Activated gamma-delta T cell treated with anti-CD3 and anti-CD28 coated beads, Interleukin-2, amount 50 U/mL, for 16 hours (primary cell): ENCODE results near the gene MAP1S.

Experiments
- DNase-seq: peaks from one replicate; pipeline ENCODE4 v3.0.0-alpha.2; 2020; ENCODE audit warnings: low read depth

MAP1S gene

DNA sequence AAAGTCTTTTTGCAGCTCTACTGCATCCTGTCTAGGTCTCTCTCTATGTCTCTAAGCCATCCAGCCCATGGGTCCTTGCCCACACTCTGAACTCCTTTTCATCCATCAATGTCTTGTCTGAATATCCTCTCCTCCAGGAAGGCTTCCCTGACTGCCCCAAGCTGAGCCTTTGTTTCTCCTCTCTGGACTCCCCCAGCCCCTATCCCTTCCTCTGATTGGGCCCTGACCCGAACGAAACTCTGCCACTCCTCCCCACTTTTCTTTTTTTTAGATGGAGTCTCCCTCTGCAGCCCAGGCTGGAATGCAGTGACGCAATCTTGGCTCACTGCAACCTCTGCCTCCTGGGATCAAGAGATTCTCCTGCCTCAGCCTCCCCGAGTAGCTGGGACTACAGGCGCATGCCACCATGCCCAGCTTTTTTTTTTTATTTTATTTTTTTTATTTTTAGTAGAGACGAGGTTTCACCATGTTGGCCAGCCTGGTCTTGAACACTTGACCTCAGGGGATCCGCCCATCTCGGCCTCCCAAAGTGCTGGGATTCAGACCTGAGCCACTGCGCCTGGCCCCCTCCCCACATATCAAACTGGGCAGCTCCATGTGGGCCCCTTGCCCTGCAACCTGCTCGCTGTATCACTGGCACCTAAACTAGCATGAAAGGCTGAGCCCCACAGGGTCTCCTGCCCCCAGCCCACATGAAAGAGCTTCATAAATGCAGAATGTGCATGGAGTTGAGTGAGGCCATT lies 30.3 kb upstream of the MAP1S start:
- DNase-seq = no peak

DNA sequence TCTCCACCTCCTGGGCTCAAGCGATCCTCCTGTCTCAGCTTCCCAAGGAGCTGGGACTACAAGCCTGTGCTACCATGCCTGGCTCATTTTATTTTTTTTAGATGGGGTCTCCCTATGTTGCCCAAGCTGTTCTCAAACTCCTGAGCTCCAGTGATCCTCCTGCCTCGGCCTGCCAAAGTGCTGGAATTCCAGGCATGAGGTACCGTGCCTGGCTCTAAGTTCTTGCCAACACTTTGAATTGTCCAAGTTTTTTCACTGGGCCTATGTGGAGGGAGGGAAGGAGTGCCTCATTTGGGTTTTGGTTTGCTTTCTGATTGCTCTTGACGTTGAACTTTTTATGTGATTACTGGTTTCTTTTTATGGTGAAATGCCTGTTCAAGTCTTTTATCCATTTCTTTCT lies 26.7 kb upstream of the MAP1S start:
- no peak for DNase-seq

DNA sequence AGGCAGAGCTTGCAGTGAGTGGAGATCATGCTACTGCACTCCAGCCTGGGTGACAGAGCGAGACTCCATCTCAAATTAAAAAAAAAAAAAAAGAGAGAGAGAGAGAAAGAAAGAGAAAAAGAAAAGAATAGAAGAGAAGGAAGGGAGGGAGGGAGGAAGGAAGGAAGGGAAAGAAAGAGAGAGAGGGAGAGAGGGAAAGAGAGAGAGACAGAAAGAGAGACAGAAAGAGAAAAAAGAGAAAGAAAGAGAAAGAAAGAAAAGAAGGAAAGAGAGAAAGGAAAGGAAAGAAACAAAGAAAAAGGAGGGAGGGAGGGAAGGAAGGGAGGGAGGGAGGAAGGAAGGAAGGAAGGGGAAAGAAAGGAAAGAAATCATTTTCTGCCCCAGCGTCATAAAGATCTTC lies 24.1 kb upstream of the MAP1S start:
- DNase-seq = no peak

DNA sequence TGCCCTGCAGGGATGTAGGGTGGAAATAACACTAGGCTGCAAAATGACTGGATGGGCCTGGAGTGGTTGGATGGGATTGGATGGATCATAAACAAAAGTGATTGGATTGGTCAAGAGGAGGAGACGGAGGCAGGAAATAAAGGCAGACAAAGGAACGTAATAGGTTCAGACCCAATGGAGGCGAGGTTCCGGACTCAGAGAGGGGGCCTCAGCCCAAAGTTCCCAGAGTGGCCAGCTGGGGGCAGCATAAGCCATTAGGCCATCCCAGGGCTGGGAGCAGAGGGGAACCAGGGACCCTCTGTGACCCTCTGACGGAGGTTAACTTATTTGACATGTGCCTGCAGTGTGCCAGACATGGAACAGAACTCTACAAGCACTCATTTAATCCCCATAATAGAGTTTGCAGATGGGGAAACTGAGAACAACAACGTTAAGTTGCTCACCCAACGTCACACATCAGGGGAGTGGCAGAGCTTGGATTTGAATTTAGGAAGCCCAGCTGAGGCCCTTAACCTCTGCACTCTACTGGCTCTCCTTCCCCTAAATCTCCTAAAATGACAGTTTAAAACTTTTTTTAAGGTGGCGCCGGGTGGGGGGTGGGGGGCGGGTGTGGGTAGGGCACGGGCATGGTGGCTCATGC lies 15.3 kb upstream of the MAP1S start:
- peak; percentile 65 for DNase-seq

DNA sequence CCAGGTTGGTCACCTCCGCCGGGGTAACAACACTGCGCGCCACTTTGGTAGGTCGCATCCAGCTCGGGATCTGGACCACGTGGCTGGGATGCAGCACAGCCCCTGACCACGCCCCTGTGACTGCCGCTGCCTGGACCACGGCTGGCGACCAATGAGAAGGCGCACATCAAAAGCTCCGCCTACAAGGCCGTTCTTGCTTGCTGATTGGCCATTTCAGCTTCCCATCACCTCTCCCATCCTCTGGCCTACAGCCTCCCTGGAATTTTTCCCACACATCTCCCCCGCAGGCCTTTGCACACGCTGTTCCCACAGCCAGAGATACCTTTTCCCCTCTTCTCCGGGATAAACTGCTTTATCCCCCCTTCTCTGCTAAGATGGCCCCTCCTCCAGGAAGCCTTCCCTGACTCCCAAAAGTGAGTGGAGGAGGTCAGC lies 12.5 kb upstream of the MAP1S start:
- DNase-seq = no peak

DNA sequence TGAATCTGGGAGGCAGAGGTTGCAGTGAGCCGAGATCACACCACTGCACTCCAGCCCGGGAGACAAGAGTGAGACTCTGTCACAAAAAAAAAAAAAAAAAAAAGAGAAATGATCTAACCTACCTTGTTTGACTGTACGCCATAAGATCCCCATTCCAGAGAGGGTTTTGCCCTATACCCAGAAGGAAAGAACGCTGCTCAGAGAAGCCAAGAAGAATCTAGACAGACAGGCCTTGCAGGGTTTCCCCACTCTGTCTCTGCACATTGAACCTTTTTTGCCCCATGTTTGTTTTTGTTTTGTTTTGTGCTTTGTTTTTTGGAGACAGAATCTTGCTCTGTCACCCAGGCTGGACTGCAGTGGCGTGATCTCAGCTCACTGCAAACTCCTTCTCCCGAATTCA lies 7.4 kb upstream of the MAP1S start:
- DNase-seq = no peak

GRCh38 chr19:17716309-17716929 lies 2.9 kb upstream of the MAP1S start:
- no peak for DNase-seq

GRCh38 chr19:17718550-17718946 lies 732 bp upstream of the MAP1S start:
- no peak for DNase-seq

DNA sequence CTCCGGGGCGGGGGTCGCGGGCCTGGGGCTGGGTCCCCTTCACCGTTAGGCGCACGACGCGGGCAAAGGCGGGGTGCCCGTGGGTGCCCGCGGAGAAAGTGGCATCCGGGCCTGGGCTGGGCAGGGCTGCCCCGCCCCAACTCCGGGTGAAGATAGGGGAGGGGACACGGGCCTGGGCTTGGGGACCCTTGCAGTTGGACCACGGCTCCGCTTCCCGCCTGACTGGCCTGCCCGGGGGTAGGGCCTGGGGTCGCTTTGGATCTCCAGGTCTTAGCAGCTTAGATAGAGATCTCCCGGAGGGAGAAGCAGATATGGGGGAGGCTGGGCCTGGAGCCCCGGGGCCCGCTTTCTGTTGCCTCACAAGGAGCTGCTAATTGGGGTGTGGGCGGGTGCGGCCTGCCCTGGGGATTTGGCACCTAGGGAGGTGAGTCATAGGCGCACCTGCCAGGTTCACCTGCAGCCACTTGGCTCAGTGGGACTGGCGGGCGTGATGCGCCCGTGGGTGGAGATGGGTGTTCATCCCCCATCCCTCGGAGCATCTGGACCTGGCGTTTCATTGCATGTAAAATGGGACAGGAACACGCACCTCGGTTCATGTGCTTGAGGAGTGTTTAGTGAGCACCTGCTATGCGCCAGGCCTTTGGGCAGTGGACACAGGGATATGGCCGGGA lies 585 bp downstream of the MAP1S start:
- DNase-seq = no peak

GRCh38 chr19:17720440-17720839 lies 1.2 kb downstream of the MAP1S start:
- DNase-seq = no peak

DNA sequence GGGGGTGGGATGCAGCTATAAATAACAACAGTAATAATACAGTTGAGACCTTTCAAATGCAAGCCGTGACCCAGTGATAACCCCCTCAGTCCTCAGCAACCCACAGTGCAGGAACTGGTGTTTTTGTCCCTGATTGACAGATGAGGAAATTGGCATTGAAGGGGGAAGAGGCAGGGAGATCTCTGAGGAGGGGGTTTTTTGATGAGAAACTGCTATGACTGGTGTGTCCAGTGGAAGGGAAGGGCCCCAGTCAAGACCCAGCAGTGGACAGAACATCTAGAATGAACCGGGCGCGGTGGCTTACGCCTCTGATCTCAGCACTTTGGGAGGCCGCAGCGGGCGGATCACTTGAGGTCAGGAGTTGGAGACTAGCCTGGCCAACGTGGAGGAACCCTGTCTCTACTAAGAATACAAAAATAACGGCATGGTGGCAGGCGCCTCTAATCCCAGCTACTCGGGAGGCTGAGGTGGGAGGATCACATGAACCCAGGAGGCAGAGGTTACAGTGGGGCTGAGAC lies 1.9 kb downstream of the MAP1S start:
- no peak for DNase-seq

- DNase-seq = no peak
These were observed 2.5 kb downstream of the MAP1S start for GRCh38 chr19:17721821-17722220.

DNA sequence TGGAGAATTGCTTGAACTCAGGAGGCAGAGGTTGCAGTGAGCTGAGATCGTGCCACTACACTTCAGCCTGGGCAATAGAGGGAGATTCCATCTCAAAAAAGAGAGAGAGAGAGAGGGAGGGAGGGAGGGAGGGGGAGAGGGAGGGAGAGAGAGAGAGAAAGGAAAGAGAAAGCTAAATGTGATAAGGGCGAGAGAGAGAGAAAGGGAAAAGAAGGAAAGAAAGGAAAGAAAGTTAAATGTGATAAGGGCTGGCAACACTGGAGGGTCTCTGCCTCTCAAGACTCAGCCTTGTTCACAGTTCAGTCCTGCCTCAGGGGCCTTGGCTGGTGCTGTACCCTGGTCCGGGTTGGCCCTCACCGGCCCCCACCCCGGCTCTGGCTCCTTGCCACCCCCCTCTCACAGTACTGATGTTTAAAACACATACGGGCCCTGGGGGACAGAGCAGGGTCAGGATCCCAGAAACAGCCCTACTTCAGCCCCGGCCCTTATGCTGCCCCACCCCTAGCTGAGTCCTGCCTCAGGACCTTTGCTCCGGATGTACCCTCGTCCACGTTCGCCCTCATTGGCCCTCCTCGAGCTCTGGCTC lies 3.5 kb downstream of the MAP1S start:
- DNase-seq = no peak

GRCh38 chr19:17724655-17725054 lies 5.4 kb downstream of the MAP1S start:
- no peak for DNase-seq

DNA sequence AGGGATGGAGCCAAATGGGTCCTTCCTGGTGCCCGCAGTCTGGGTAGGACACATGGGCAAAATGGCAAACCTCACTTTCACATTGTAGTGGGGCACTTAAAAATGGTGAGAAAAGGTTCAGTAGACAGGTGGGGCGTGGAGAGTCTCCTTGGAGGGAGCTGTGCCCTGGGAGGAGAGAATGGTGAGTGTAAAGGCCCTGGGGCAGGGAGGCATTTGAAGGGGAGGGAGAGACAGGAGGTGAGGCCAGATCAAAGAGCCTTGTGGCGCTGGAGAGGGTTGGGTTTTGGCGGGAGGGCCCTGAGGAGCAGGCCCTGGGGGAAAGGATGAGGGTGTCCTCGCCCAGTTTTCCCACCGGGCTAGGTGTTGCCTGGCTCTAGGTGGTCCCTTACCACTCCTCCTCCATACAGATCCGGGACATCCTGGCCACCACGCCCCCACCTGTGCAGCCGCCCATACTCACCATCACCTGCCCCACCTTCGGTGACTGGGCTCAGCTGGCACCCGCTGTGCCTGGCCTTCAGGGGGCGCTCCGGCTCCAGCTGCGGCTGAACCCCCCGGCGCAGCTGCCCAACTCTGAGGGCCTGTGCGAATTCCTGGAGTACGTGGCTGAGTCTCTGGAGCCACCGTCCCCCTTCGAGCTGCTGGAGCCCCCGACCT lies 6.3 kb downstream of the MAP1S start:
- no peak for DNase-seq

DNA sequence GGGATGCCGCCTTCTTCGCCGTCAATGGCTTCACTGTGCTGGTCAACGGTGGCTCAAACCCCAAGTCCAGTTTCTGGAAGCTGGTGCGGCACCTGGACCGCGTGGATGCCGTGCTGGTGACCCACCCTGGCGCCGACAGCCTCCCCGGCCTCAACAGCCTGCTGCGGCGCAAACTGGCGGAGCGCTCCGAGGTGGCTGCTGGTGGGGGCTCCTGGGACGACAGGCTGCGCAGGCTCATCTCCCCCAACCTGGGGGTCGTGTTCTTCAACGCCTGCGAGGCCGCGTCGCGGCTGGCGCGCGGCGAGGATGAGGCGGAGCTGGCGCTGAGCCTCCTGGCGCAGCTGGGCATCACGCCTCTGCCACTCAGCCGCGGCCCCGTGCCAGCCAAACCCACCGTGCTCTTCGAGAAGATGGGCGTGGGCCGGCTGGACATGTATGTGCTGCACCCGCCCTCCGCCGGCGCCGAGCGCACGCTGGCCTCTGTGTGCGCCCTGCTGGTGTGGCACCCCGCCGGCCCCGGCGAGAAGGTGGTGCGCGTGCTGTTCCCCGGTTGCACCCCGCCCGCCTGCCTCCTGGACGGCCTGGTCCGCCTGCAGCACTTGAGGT lies 7.0 kb downstream of the MAP1S start:
- DNase-seq = no peak

DNA sequence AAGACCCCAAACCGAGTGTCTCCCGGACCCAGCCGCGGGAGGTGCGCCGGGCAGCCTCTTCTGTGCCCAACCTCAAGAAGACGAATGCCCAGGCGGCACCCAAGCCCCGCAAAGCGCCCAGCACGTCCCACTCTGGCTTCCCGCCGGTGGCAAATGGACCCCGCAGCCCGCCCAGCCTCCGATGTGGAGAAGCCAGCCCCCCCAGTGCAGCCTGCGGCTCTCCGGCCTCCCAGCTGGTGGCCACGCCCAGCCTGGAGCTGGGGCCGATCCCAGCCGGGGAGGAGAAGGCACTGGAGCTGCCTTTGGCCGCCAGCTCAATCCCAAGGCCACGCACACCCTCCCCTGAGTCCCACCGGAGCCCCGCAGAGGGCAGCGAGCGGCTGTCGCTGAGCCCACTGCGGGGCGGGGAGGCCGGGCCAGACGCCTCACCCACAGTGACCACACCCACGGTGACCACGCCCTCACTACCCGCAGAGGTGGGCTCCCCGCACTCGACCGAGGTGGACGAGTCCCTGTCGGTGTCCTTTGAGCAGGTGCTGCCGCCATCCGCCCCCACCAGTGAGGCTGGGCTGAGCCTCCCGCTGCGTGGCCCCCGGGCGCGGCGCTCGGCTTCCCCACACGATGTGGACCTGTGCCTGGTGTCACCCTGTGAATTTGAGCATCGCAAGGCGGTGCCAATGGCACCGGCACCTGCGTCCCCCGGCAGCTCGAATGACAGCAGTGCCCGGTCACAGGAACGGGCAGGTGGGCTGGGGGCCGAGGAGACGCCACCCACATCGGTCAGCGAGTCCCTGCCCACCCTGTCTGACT lies 7.9 kb downstream of the MAP1S start:
- no peak for DNase-seq

- DNase-seq = no peak
These were observed 8.6 kb downstream of the MAP1S start for GRCh38 chr19:17727843-17728242.

DNA sequence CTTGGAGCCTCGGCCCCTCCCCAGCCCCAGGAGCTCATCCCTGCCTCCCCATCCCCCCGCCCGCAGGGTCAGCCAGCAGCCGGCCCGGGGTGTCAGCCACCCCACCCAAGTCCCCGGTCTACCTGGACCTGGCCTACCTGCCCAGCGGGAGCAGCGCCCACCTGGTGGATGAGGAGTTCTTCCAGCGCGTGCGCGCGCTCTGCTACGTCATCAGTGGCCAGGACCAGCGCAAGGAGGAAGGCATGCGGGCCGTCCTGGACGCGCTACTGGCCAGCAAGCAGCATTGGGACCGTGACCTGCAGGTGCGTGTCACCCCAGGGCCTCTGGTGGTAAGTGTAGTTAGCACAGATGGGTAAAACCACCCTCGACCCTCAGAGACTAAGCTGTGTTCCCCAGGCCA lies 13.8 kb downstream of the MAP1S start:
- no peak for DNase-seq

DNA sequence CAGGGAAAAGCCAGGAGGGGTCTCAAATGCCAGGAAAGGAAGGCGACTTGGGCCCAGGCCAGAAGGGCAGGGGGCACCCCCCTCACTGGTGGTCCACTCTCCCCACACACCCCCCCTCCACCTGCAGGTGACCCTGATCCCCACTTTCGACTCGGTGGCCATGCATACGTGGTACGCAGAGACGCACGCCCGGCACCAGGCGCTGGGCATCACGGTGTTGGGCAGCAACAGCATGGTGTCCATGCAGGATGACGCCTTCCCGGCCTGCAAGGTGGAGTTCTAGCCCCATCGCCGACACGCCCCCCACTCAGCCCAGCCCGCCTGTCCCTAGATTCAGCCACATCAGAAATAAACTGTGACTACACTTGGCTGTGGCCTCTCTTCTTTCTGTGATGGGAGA lies 14.9 kb downstream of the MAP1S start:
- no peak for DNase-seq

GRCh38 chr19:17735410-17735809 lies 16.1 kb downstream of the MAP1S start:
- no peak for DNase-seq
